ENCODE measurements around the gene ENTPD3.

Gene ENTPD3

GRCh38 chr3:40407007-40407406 is 20.0 kb downstream of the ENTPD3 start:
- no peak for DNase-seq

- no peak for DNase-seq
Observed at GRCh38 chr3:40407611-40408010, 20.6 kb downstream of the ENTPD3 start.

GRCh38 chr3:40414270-40414669 is 27.3 kb downstream of the ENTPD3 start:
- DNase-seq = no peak

- DNase-seq = no peak
Observed at GRCh38 chr3:40417845-40418543, 31.0 kb downstream of the ENTPD3 start.

- no peak for DNase-seq
Observed at GRCh38 chr3:40422861-40423260, 35.9 kb downstream of the ENTPD3 start.

- no peak for DNase-seq
Observed at GRCh38 chr3:40427045-40427669, 40.2 kb downstream of the ENTPD3 start.

GRCh38 chr3:40432793-40433192 is 45.8 kb downstream of the ENTPD3 start:
- DNase-seq = no peak

- no peak for DNase-seq
Observed at GRCh38 chr3:40437889-40438288, 50.9 kb downstream of the ENTPD3 start.

- DNase-seq = no peak
Observed at GRCh38 chr3:40445062-40445461, 58.1 kb downstream of the ENTPD3 start.

- no peak for DNase-seq
Observed at GRCh38 chr3:40445880-40446279, 58.9 kb downstream of the ENTPD3 start.

GRCh38 chr3:40450438-40450837 is 63.5 kb downstream of the ENTPD3 start:
- DNase-seq = no peak

- no peak for DNase-seq
Observed at GRCh38 chr3:40451551-40451950, 64.6 kb downstream of the ENTPD3 start.

- DNase-seq = no peak
Observed at GRCh38 chr3:40452057-40452456, 65.1 kb downstream of the ENTPD3 start.

- no peak for DNase-seq
Observed at GRCh38 chr3:40452562-40452875, 65.5 kb downstream of the ENTPD3 start.

GRCh38 chr3:40452876-40453730 is 66.1 kb downstream of the ENTPD3 start:
- peak; percentile 94 for DNase-seq

GRCh38 chr3:40453933-40454332 is 66.9 kb downstream of the ENTPD3 start:
- DNase-seq = no peak

- DNase-seq = no peak
Observed at GRCh38 chr3:40455328-40455727, 68.3 kb downstream of the ENTPD3 start.

- no peak for DNase-seq
Observed at GRCh38 chr3:40456279-40456939, 69.4 kb downstream of the ENTPD3 start.

- DNase-seq = peak; percentile 96
Observed at GRCh38 chr3:40456940-40457823, 70.2 kb downstream of the ENTPD3 start, which contains the start of gene RPL14. Gene RPL14 (plus strand): TSS chr3:40457339. CDS start chr3:40457472, 133 bp downstream.

- DNase-seq = no peak
Observed at GRCh38 chr3:40458473-40458872, 71.5 kb downstream of the ENTPD3 start.

- peak; percentile 46 for DNase-seq
Observed at GRCh38 chr3:40460481-40460880, 73.5 kb downstream of the ENTPD3 start.

GRCh38 chr3:40461161-40461560 is 74.2 kb downstream of the ENTPD3 start:
- no peak for DNase-seq

Data from stimulated activated CD8-positive, alpha-beta memory T cell treated with anti-CD3 and anti-CD28 coated beads, Interleukin-4, amount 100 ng/mL, for 48 hours (primary cell).